A549 (cell line): ENCODE results near the gene TUBGCP6. TPM values are rescaled to one million over a fixed set of nuclear protein-coding genes. Genes with fewer than 3 reads are reported as not detected.
A peak's percentile ranks its signal among the peaks of the same experiment; 100 is the strongest.

Source experiments
- ATAC-seq, 2 experiments: fragments of 200-7000 bp in 1 of 2; fragments of >200 bp in 1 of 2; cut with Nextera tagmentation in 1 of 2; cut with Tn5 transposase in 1 of 2; 3 replicates each; pipeline versions ENCODE4 v1.8.0 to v1.9.1; 2018 to 2020; ENCODE audit warnings: mild to moderate bottlenecking in 1 of 2, moderate library complexity in 1 of 2
- CTCF ChIA-PET: fragments of 300-600 bp; sonication (Branson Sonifier 250); formaldehyde crosslinking; extraction: SDS; loops from one replicate; lab custom pipeline; 2021; ENCODE audit warnings: antibody characterized with exemption, inconsistent platforms; lab: Yijun Ruan, JAX
- POLR2A ChIA-PET: fragments of 350-600 bp; formaldehyde crosslinking; extraction: SDS; loops from one replicate; lab custom pipeline; 2021; ENCODE audit warnings: antibody characterized with exemption, inconsistent platforms; lab: Yijun Ruan, JAX
- DNase-seq, 2 experiments: peaks; one replicate each; pipeline versions ENCODE4 v3.0.0 to v3.0.0-alpha.2; 2011 to 2016; ENCODE audit warnings: low read depth in 1 of 2, low spot score in 1 of 2
- FAIRE-seq: peaks from 2 replicates; lab custom pipeline; 2011; peaks lifted over from hg19 to GRCh38; lab: Jason Lieb, UNC
- H3K27ac ChIP-seq, 2 experiments: fragments of >200 bp; sonication (Bioruptor Twin); formaldehyde crosslinking; 3 replicates each; pipeline ENCODE4 v1.5.1; 2016 to 2017
- H3K4me1 ChIP-seq: fragments of >200 bp; sonication (Bioruptor Twin); formaldehyde crosslinking; 3 replicates; pipeline ENCODE4 v1.6.1; 2016
- H3K4me2 ChIP-seq: fragments of >200 bp; sonication (Bioruptor Twin); formaldehyde crosslinking; 3 replicates; pipeline ENCODE4 v1.6.1; 2016
- H3K4me3 ChIP-seq: fragments of >200 bp; sonication (Bioruptor Twin); formaldehyde crosslinking; 3 replicates; pipeline ENCODE4 v1.5.1; 2016
- H3K9me3 ChIP-seq: fragments of >200 bp; sonication (Bioruptor Twin); formaldehyde crosslinking; 3 replicates; pipeline ENCODE4 v1.6.1; 2016
- CHD4 ChIP-seq: fragments of 200-600 bp; sonication (generic); IDR thresholded peaks from 2 replicates; pipeline ENCODE4 v1.6.1; 2016; ENCODE audit warnings: antibody characterized with exemption, mild to moderate bottlenecking, borderline replicate concordance
- CTCF ChIP-seq: fragments of >200 bp; sonication (Bioruptor Twin); formaldehyde crosslinking; IDR thresholded peaks from 3 replicates; pipeline ENCODE4 v1.5.1; 2016
- FOSB ChIP-seq: fragments of 250-450 bp; sonication (Bioruptor Pico); IDR thresholded peaks from 2 replicates; pipeline ENCODE4 v1.5.0; 2020; ENCODE audit warnings: mild to moderate bottlenecking, moderate library complexity
- HMGXB4 ChIP-seq: fragments of 250-450 bp; sonication (Bioruptor Pico); IDR thresholded peaks from 2 replicates; pipeline ENCODE4 v1.5.0; 2021; ENCODE audit warnings: mild to moderate bottlenecking, moderate library complexity, borderline replicate concordance
- KDM1A ChIP-seq: fragments of 200-600 bp; sonication (generic); IDR thresholded peaks from 2 replicates; pipeline ENCODE4 v1.6.1; 2016; ENCODE audit warnings: low read depth, mild to moderate bottlenecking
- MAZ ChIP-seq: fragments of 150-350 bp; IDR thresholded peaks from 2 replicates; pipeline ENCODE4 v1.6.1; 2014; ENCODE audit warnings: antibody characterized with exemption, low read depth, low read length, borderline replicate concordance
- NFE2L2 ChIP-seq: fragments of 150-350 bp; conservative IDR thresholded peaks from 2 replicates; pipeline ENCODE4 v1.6.1; 2014; ENCODE audit warnings: low read length
- NR3C1 ChIP-seq: fragments of >200 bp; sonication (Bioruptor Twin); formaldehyde crosslinking; IDR thresholded peaks from 3 replicates; pipeline ENCODE4 v1.6.1; 2017
- PHF8 ChIP-seq: fragments of 200-600 bp; sonication (generic); IDR thresholded peaks from 2 replicates; pipeline ENCODE4 v1.6.1; 2016; ENCODE audit warnings: low read depth, mild to moderate bottlenecking, antibody characterized with exemption, moderate library complexity, borderline replicate concordance
- POLR2AphosphoS2 ChIP-seq: conservative IDR thresholded peaks from 2 replicates; pipeline ENCODE4 v1.6.1; 2012; ENCODE audit warnings: low read length, improper control_type of control experiment, inconsistent platforms
- RAD21 ChIP-seq, 2 experiments: fragments of >200 bp in 1 of 2; sonication (Bioruptor Twin) in 1 of 2; formaldehyde crosslinking in 1 of 2; IDR thresholded peaks in 1 of 2; conservative IDR thresholded peaks in 1 of 2; 2 replicates in 1 of 2; 3 replicates in 1 of 2; pipeline ENCODE4 v1.6.1; 2012 to 2018; ENCODE audit warnings: inconsistent platforms in 1 of 2
- ZC3H11A ChIP-seq: fragments of 450-650 bp; IDR thresholded peaks from 2 replicates; pipeline ENCODE4 v1.6.1; 2014; ENCODE audit warnings: antibody characterized with exemption, mild to moderate bottlenecking
- WGBS: methylation state at CpG from one replicate; pipeline ENCODE4 v1.1.6; 2017; ENCODE audit errors: missing lambda C conversion rate; 5-methylcytosine and 5-hydroxymethylcytosine counted together
- polyA plus RNA-seq, 4 experiments: library from polyadenylated mRNA; depleted of rRNA in 3 of 4; stranded (reverse); fragments of >200 nt; fragmentation: RNase III in 1 of 4; extraction: RNeasy Plus Mini Kit Qiagen cat#74134 plus additional on column Dnase treatment in 1 of 4; gene quantifications; 2 replicates in 3 of 4; 3 replicates in 1 of 4; pipeline ENCODE4 v1.2.3, GENCODE V29; 2011 to 2017
- TF ChIP-seq, protein P1 (sequence below): fragments of >200 bp; sonication (Bioruptor Twin); formaldehyde crosslinking; IDR thresholded peaks from 3 replicates; pipeline ENCODE4 v1.6.1; 2016
- TF ChIP-seq, protein P2 (sequence below): fragments of 200-600 bp; sonication (generic); IDR thresholded peaks from 2 replicates; pipeline ENCODE4 v1.6.1; 2016; ENCODE audit warnings: antibody characterized with exemption, mild to moderate bottlenecking, moderate library complexity

TUBGCP6 gene
- polyA plus RNA-seq, 2 of the 4 experiments (the other 2 are of a cell fraction): 6.5 to 14.2 TPM

- no peak for FAIRE-seq
- WGBS: 94% methylated on average over 9 of the region's 19 CpGs
- POLR2A ChIA-PET: no interaction called here
Measured at GRCh38 chr22:50183141-50183971, 61.5 kb downstream of the TUBGCP6 start.

More at GRCh38 chr22:50183141-50183971, 61.5 kb downstream of the TUBGCP6 start:
- no peaks in the 10 kb centered on the region for H3K9me3 ChIP-seq
- ATAC-seq (no peak; a peak in 1 of 6 replicates), DNase-seq (no peak)
- TF ChIP-seq RAD21 (conservative IDR thresholded peaks at IDR 0.05 in 1 of 2, IDR thresholded peaks at IDR 0.05 in 1 of 2) (no peak), NFE2L2 (no peak), POLR2AphosphoS2 (no peak), CTCF (no peak), FOSB (CRISPR knock-in tag) (no peak), NR3C1 (no peak), CHD4 (no peak), MAZ (no peak), KDM1A (no peak), HMGXB4 (CRISPR knock-in tag) (no peak), PHF8 (no peak), ZC3H11A (no peak)
- TF ChIP-seq, protein P1, sequence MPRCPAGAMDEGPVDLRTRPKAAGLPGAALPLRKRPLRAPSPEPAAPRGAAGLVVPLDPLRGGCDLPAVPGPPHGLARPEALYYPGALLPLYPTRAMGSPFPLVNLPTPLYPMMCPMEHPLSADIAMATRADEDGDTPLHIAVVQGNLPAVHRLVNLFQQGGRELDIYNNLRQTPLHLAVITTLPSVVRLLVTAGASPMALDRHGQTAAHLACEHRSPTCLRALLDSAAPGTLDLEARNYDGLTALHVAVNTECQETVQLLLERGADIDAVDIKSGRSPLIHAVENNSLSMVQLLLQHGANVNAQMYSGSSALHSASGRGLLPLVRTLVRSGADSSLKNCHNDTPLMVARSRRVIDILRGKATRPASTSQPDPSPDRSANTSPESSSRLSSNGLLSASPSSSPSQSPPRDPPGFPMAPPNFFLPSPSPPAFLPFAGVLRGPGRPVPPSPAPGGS: no peak
- TF ChIP-seq, protein P2, sequence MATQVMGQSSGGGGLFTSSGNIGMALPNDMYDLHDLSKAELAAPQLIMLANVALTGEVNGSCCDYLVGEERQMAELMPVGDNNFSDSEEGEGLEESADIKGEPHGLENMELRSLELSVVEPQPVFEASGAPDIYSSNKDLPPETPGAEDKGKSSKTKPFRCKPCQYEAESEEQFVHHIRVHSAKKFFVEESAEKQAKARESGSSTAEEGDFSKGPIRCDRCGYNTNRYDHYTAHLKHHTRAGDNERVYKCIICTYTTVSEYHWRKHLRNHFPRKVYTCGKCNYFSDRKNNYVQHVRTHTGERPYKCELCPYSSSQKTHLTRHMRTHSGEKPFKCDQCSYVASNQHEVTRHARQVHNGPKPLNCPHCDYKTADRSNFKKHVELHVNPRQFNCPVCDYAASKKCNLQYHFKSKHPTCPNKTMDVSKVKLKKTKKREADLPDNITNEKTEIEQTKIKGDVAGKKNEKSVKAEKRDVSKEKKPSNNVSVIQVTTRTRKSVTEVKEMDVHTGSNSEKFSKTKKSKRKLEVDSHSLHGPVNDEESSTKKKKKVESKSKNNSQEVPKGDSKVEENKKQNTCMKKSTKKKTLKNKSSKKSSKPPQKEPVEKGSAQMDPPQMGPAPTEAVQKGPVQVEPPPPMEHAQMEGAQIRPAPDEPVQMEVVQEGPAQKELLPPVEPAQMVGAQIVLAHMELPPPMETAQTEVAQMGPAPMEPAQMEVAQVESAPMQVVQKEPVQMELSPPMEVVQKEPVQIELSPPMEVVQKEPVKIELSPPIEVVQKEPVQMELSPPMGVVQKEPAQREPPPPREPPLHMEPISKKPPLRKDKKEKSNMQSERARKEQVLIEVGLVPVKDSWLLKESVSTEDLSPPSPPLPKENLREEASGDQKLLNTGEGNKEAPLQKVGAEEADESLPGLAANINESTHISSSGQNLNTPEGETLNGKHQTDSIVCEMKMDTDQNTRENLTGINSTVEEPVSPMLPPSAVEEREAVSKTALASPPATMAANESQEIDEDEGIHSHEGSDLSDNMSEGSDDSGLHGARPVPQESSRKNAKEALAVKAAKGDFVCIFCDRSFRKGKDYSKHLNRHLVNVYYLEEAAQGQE: no peak
- CTCF ChIA-PET: no interaction called here
- no peak overlapping the region for H3K4me3 ChIP-seq
- H3K27ac ChIP-seq: peak overlapping the region; percentile 27 to 76; a peak in 3 of 6 replicates
- H3K4me1 ChIP-seq: peaks cover 16% of the 10 kb centered on the region; the same call in 2 of the 3 replicates
- H3K4me2 ChIP-seq: no peak overlapping the region
